ENCODE measurements around the gene PSG5.
"Not testable (repeated sequence)": the region's sequence is repeated elsewhere in the genome, so short reads cannot be mapped to it uniquely, and the experiment has no call there.

Gene PSG5

DNA sequence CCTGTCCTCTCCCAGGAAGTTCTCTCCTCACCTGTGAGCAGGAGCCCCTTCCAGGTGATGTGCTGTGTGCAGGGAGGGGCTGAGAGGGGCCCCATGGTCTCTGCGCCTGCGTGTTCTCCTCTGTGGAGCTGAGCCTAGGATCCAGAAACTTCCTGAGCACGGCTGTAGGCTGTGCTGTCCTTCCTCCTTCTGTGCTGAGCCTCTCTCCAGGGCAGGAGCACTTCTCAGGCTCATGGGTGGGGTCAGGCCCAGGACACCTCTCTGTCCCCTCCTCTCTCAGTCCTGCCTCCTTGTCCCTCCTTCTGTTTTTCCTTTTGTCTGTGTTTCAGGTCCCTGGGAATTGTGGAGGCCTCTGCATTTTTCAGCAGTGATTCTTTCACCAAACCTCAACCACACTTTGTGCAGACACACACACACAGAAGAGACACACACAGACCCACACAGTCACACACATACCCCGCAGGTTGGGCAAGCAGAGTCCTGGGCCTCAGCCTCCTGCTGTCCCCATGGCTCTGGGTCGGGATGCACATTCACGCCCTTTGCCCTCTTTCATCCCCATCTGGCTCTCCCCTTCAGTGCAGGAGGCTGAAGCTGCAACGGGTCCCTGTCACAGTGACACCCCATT lies at the start of gene PSG5:
PSG5 (minus strand) TSS at position 226 of the 625 bp plus-strand sequence; CDS start at position 95, 131 bp downstream.
- not testable (repeated sequence) for H3K4me3 ChIP-seq (ENCODE audit: low read length)

DNA sequence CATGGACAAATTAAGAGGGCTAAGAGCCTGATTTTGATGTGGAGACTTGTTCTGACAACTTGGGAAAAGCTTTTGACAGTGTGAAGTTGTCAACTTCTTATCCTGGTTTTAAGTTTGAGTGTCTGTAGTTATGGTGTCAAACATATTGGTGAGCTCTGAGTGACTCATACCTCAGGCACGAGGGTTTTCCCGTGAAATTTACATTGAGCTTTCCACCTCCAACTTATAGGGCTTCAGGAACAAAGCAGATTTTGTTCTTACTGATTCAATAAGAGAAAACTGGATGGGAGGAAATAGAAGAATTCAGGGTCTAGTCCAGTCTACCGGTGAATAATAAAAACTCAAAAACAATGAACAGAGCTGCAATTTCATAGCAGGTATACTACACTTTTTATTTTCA lies 49.4 kb upstream of the PSG5 start:
- H3K4me3 ChIP-seq (ENCODE audit: low read length), result not testable (repeated sequence)

DNA sequence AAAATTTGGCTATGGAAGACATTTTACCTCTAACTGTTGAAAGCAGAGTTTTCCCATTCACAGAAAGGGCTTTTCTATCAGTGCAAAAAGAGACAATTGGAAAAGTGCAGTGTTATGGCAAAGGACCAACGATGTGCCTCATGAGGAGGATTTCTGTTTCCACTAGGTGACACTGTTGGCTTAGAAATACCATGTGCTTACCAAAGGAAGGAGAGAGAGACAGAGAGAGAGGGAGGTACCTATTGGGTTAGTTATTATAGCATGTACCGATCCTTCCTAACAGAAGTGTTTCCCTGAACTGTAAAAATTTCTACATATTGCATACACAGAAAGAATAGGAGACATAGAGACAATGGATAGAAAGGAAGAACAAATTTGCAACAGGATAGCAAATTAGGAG lies 43.0 kb upstream of the PSG5 start:
- TF ChIP-seq ZNF274 (IDR thresholded peaks at IDR 0.05; ENCODE audit: low read depth, low read length), result no peak
- no peak overlapping the region for H3K4me3 ChIP-seq (ENCODE audit: low read length)

DNA sequence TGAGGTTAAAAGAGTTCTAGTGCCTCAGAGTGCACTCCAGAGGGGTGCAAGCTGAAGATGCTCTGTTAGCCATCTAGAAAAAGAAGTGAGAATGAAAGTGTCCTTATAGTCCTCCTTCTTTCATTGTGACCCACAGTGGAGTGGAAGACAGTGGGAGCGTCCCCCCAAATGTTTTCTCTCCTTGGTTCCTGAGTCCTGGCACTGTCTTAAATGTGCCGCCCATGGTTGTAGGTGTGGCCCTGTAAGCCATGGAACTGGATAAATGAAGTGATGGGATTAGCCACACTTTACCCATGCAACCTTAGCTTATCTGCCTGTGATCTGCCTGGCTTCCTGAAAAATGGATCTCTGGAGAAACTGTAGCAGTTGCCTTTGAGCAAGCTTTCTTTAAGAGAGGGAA lies 42.4 kb upstream of the PSG5 start:
- H3K4me3 ChIP-seq (ENCODE audit: low read length), result not testable (repeated sequence)

DNA sequence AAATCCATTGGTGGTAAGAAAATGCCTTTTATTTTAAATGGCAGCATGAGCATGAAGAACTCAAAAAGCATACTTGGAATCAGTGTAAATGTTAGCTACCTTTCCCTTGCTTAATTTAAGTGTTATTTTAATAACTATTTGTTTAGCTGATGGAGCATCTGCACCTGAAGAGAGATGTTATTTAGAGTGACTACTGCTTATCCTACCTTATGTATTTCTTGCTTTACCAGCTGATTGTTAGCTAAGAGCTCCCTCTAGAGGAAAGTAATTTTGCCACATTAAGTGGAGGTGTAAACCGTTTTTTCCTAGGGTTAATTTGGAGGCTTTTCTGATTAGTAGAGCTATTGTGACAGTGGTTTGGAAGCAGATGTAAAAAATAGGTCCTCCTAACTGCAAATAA lies 40.6 kb upstream of the PSG5 start:
- not testable (repeated sequence) for H3K4me3 ChIP-seq (ENCODE audit: low read length)

DNA sequence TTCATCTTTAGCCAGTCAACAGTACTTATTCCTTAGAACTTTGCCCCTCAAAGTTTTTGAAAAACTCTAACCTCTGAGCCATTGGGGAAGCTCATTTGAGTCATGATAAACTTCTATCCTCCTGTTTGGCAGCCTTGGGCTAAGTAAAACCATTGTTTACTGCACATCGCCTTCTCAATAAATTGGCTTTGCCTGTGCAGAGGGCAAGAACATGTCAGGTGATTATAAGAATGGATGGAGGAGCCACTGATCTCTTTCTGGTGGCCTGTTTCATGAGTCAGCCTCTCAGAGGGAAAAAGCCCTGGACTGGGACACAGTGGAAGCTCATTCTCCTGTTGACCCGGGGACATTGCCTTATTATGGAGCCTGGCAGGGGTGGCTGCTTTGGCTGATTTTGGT lies 38.5 kb upstream of the PSG5 start:
- H3K4me3 ChIP-seq (ENCODE audit: low read length), result no peak overlapping the region
- no peak for TF ChIP-seq ZNF274 (IDR thresholded peaks at IDR 0.05; ENCODE audit: low read depth, low read length)

DNA sequence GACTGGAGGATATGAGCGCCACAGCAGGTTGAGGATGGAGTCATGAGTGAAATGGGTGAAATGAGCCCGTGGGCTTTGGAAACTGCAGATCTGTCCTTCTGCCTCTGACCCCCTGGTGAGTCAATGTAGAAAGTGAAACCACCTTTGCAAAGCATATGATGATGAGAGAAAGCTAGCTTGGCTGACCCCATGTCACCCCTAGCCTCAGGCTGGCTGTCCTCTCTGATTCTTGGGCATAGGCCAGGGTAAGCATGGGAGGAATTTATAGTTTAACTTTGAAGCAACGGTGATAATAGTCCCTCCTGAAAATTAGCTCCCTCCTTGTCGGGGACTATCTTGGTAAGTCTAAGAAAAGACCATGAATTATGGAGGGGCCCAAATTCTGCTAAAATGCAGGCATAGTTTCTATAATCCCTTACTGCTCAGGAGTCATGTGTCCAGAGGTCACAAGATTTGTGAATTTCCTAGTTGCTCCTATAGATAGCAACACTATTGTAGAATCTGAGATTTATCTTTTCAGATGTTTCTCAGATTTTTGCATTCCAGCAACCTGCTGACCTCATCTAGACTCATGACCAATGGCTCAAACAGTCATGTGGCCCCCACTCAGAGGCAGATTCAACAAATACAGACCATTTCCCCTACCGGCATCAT lies 38.0 kb upstream of the PSG5 start:
- H3K4me3 ChIP-seq (ENCODE audit: low read length), result not testable (repeated sequence)

DNA sequence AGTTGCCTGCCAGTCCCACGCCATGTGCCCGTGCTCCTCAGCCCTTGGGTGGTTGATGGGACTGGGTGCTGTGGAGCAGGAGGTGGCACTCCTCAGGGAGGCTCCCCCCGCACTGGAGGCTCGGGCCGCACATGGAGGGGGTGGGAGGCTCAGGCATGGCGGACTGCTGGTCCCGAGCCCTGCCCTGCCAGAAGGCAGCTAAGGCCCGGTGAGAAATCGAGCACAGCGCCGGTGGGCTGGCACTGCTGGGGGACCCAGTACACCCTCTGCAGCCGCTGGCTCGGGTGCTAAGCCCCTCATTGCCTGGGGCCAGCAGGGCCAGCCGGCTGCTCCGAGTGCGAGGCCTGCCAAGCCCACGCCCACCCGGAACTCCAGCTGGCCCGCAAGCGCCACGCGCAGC lies 35.6 kb upstream of the PSG5 start:
- not testable (repeated sequence) for H3K4me3 ChIP-seq (ENCODE audit: low read length)

DNA sequence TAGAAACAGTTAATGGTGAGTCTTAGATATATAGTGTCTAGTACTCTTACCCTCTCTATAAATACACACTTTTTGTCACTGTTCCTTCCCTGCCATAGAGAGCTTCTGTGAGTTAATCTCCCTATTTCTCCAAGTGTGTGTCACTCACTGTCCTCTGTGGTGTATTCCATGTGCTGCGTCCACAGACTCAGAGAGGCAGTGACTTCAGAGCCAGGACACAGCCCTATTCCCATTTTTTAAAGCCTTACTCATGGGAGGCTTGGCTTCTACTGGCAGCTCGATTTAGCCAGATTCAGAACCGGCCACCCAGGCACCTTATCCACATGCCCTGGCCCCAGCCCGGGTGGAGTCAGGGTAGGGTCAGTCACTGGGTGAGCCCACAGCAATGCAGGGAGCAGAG lies 32.8 kb upstream of the PSG5 start:
- not testable (repeated sequence) for H3K4me3 ChIP-seq (ENCODE audit: low read length)

DNA sequence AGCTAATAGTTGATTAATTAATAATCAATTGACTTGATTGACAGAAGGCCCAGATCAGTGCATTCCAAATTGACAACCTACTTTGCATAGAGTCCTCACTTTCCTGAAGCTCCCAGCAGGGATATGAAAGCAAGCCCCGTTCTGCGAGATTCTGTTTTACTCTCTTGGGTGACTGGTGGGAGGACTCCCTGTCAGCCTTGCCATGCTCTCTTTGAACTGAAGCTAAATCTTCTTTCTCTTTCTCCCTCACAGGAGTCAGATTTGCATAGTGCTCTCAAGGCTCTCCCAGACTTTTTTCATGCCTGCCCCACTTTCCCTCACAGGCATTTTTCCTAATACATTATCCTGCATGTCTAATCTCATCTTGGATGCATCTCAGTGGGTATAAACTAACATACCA lies 29.5 kb upstream of the PSG5 start:
- H3K4me3 ChIP-seq (ENCODE audit: low read length), result not testable (repeated sequence)

DNA sequence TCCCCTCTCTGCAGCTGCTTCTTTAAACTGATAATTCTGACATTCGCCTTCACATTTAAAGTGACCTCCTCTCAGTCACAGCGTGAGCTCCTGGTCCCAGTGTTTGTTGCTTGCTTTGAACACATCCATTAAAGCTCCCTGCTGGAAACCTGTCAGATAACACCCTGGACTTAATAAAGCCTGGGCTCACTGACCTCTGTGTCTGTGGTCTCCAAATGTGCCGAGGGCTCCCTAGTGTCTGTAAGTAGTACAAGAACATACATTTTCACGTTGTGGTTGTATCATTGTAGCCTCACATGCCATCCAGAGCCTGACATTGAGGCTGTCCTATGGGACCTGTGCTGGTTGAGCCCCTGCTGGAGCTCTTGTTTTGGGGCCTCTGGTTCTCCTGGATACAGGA lies 21.7 kb upstream of the PSG5 start:
- no peak overlapping the region for H3K4me3 ChIP-seq (ENCODE audit: low read length)
- no peak for TF ChIP-seq ZNF274 (IDR thresholded peaks at IDR 0.05; ENCODE audit: low read depth, low read length)

DNA sequence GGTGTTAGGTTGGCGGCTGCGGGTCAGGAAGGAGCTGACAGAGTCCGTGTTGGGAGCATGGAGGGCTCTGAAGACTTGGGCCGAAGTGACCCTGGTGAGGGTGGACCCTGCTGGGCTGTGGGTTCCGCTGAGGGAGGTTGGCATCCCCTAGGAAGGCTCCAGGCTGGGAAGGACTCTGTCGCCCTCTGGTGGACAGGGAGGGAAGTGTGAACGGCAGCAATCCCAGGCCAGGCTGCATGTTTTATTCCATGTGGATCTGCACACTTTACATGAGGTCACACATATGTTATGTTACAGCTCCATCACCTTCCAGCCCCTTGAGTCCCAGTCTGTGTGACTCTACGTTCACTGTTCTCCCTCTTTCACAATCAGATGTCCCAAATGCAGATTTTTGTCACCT lies 20.8 kb upstream of the PSG5 start:
- not testable (repeated sequence) for H3K4me3 ChIP-seq (ENCODE audit: low read length)

DNA sequence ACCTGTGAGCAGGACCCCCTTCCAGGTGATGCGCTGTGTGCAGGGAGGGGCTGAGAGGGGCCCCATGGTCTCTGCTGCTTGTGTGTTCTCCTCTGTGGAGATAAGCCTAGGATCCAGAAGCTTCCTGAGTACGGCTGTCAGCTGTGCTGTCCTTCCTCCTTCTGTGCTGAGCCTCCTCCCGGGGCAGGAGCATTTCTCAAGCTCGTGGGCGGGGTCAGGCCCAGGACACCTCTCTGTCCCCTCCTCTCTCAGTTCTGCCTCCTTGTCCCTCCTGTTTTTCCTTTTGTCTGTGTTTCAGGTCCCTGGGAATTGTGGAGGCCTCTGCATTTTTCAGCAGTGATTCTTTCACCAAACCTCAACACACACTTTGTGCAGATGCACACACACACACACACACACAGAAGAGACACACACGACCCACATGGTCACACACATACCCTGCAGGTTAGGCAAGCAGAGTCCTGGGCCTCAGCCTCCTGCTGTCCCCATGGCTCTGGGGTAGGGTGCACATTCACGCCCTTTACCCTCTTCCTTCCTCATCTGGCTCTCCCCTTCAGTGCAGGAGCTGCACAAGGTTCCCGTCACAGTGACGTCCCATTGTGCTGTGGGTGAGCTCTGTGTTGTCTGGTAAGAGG lies 19.3 kb upstream of the PSG5 start, which contains the start of gene PSG4:
PSG4 (minus strand) TSS at position 168 of the 635 bp plus-strand sequence; CDS start at position 66, 102 bp downstream.
- H3K4me3 ChIP-seq (ENCODE audit: low read length), result not testable (repeated sequence)

DNA sequence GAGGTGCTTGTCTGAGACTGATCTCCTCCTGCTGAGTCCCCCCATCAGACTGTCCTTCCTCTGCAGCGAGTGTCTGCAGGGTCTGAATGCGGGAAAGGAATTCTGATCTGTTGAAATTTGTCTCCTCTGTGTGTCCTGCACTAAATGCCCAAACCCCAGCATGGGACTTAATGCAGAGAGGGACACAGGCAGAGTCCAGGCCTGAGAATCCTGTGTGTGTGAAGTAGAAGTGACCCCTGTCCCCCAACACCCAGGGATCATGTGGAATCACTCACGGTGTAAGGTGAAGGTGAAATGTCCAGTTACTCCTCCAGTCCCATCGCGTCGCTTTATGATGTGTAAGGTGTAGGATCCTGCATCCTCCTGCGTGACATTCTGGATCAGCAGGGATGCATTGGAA lies 17.3 kb upstream of the PSG5 start:
- not testable (repeated sequence) for H3K4me3 ChIP-seq (ENCODE audit: low read length)

DNA sequence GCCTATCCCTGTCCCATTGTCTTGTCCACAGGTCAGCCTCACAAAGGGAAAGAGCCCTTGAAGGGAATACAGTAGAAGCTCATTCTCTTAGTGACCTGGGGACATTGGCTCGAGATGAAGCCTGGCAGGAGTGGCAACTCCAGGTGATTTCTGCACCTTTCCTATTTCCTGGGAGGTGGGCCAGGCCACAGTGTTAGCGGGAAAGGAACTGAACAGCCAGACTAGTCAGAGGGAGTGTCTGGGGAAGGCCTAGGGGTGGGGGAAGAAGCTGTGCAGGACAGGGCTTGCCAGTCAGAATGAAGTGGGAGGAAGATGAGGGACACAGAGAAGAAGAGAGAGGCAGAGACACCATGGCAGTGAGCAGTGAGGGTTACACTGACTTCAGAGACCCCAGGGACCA lies 15.6 kb upstream of the PSG5 start:
- not testable (repeated sequence) for H3K4me3 ChIP-seq (ENCODE audit: low read length)

DNA sequence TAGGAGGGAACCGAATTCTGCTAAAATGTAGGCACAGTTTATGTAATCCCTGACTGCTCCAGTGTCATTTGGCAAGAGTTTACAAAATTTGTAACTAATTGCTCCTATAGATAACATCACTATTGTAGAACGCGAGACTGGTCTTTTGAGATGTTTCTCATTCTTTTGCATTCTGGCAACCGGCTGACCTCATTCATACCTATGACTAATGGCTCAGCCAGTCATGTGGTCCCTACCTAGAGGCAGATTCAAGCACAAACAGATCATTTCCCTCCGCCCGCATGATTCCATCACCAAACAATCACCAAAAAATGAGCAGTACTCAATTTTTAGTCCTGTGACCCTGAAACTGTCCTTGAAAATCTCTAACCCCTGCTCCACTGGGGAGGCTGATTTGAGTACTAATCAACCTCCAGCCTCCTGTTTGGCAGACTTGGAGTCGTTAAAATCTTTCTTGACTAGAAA lies 15.0 kb upstream of the PSG5 start:
- H3K4me3 ChIP-seq (ENCODE audit: low read length), result not testable (repeated sequence)

DNA sequence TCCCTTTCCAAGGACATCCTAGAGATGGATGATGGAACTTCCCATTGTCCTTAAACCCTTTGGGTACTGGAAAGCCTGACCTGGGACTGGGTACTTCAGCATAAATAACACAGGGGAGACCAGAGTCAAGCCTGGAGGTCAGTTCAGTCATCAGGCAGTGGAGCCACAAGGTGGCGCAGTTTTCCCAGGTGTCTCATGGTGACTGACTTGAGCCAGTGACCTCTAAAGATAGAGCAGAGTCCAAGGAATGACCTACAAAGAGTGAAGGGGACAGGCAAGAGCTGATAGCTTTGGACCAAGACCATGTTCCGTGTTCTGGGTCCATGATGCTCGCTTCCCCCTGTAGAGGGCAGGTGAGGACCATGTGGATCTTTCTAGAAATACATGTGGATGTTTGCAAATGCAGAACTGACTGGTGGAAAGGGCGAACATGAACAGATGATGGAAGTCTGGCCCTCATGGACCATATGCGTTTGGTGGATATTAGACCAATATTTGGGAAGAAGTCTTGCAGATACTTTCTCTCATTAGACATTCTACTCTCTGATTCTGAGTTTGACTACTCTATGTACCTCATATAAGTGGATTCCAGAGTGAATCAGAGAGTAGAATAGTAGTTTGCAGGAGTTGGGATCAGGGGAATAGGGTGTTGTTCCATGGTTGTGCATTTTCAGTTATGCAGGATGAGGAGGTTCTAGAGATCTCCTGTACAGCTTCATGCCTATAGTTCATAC lies 12.5 kb upstream of the PSG5 start:
- not testable (repeated sequence) for H3K4me3 ChIP-seq (ENCODE audit: low read length)

DNA sequence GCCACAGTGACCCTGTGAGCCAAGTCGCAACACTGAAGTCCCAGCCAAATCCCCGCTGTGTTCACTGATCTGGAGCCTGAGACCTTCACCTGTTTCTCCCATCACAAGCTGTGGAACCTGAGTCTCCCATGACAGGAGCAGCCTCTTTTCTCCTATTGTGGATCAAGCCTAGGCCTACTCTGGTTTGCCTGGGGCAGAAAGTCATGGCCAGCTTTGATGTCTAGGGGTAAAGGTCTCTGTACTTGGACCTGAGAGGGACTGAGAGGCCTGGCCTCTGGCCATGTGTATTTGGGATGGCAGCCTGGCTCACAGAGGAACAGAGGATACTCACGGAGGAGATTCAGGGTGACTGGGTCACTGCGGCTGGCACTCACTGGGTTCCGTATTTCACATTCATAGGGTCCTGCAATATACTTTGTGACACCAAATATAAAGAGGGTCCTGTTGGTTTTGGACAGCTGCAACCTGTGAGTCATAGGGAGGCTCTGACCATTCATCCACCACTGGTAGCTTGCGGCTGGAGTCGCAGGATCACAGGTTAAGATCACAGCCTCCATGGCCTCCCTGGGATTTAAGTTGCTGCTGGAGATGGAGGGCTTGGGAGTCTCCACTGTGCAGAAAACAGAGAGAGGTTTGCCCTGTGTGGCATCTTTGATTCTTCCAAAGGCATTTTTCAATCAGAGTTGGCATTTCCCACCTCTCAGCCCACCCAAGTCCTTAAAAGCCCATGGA lies 11.5 kb upstream of the PSG5 start:
- H3K4me3 ChIP-seq (ENCODE audit: low read length), result not testable (repeated sequence)

DNA sequence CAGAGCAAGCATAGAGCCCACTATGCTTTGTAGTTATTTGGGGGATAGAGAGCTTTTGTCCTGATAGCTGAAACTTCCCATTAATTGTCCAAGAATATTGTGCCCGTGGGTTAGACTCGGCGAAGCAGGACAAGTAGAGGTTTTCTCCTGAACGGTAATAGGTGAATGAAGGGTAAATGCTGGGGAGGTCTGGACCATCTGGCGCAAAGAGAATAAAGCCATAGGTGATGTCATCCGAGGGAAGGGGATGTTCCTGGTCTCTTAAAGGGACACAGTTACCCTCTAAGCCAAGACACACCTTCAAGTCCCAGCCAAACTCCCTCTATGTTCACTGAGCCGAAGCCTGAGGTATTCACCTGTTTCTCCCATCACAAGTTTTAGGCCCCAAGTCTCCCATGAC lies 8.1 kb upstream of the PSG5 start:
- not testable (repeated sequence) for H3K4me3 ChIP-seq (ENCODE audit: low read length)

DNA sequence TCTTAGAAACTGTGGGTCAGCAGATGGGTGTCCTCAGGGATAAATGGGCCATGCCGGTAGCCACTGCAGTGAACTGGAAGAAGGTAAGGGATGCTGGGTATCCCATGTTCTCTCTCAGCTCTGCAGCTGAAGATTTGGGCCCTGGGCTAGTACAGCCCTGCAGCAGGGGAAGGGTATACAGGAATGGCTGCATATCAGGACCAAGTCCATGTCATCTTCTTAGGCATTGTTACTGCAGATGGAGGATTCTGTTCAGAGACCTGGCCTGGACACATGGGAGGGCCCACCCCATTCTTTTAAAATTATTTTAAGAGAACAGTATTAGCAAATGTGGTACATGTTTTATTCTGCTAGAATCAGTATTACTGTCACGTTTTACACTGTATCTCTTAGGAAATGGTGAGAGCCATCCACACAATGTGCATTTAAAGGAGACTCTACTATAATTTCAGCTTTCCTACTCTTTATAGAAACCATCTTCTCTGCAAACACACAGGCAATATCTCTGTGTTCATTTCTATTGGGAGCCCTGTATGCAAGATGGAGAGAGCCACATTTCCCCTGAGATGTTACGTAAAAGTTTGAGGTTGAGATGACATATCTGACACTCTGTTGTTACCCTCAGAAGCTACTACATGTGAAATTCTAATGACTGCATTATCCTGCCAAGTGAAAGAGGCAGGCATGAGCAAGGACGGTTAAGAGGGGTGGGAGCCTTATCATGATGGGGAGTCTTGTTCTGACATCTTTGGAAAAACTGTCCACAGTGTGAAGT lies 6.2 kb upstream of the PSG5 start:
- not testable (repeated sequence) for H3K4me3 ChIP-seq (ENCODE audit: low read length)

All from GM08714 (cell line).